NCI-H146 treated with DMSO at 0.1 percent for 48 hours (cell line): ENCODE data around the gene FARP1.

Source experiments
- DNase-seq: peaks from one replicate; lab custom pipeline; 2025; ENCODE audit not compliant: unreplicated experiment; lab: John Stamatoyannopoulos, UW

The FARP1 gene

DNA sequence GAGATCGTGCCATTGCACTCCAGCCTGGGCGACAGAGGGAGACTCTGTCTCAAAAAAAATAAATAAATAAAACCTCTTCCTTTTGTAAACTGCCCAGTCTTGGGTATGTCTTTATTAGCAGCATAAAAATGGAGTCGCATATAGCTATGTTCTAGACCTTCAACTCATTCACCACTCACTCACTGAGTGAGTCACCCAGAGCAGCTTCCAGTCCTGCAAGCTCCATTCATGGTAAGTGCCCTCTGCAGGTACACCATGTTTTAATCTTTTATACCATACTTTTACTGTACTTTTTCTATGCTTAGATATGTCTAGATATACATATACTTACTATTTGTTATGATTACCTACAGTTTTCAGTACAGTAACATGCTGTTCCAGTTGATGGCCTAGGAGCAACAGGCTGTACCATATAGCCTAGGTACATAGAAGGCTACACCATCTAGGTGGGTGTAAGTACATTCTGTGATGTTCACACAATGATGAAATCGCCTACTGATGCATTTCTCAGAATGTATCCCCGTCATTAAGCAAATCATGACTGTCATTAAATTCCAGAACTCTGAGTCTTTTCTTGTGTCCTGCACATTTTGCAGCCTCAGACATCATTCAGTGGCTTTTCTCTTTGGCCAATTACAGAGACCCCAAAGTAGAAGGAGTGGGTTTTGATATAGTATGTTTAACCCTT lies 13.7 kb upstream of the FARP1 start:
- no peak for DNase-seq

DNA sequence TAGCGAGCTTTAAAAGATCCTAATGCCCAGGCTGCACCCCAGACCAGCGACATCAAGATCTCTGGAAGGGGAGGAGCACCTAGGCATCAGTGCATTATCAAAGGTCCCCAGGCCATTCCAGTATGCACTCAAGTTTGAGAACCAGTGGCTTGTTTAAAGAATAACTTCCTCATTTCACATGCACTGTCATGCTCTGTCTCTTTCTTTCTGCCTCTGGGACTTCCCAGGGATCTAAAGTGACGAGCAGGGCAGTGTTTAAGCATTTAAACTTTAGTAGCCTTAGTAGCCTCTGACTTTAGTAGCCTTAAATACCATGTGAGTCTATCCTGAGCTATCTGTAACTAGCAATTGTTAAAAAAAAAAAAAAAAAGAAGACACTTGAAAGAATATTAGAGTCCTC lies 8.9 kb upstream of the FARP1 start:
- DNase-seq = no peak

DNA sequence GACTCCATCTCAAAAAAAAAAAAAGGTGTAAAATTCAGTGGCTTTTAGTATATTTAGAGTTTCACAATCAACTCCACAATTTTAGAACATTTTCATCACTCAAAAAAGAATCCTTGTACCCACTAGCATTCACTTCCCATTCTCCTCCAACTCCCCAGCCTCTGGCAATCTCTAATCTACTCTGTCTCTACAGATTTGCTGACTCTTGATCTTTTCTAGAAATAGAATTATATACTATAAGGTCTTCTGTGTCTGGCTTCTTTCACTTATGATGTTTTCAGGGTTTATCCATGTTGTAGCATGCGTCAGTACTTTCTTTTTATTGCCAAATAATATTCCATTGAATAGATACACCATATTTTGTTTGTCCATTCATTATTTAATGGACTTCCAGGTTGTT lies 8.0 kb upstream of the FARP1 start:
- DNase-seq = no peak

DNA sequence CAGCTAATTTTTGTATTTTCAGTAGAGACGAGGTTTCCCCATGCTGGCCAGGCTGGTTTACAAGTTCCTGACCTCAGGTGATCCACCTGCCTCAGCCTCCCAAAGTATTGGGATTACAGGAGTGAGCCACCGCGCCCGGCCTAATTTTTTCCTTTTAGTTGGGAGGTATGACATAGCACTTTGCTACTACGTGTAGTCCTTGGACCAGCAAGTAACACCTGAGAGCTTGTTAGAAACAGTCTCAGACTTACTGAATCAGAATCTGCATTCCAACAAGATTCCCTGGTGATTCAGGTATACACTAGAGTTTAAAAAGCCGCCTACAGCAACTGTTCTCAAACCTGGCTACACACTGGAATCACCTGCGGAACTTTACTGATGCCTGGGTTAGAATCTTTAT lies 1.8 kb upstream of the FARP1 start:
- DNase-seq = no peak

DNA sequence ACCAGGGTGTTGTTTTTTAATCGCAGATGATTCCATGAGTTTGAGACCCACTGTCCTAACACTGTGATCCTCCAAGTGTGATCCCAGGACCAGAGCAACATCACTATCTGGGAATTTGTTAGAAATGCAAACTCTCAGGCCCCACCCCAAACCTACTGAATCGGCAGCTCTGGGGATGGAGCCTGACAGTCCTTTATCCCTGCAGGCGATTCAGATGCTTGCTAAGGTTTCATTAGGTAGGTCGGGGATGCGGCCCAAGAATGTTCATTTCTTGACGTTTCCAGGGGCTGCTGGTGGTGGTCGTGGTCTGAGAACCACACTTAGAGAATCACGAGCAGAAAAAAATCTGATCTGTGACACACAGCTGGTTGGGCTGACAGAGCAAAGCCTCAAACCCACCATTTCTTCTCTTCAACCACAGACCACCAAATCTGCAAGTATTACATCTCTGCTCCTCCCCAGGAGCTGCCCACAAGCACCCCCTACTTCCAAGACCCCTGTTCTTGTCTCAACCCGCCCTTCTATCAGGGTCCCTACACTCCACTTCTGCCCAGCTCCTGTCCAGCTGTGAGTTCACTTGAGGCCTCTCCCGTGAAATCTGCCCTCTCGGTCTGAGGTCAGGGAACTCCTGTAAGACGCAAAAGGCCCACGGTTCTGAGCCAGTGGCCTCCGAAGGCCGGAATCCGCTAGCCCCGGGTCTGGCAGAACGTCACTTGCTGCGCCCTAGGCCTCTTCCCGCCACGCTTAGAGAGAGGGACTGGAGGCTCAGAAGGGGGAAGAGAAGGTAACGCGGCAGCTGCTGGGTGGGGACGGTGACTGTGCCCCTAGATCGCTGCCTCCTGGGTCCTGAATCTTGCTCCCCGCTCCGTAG lies 1.1 kb upstream of the FARP1 start:
- DNase-seq = peak; percentile 64

DNA sequence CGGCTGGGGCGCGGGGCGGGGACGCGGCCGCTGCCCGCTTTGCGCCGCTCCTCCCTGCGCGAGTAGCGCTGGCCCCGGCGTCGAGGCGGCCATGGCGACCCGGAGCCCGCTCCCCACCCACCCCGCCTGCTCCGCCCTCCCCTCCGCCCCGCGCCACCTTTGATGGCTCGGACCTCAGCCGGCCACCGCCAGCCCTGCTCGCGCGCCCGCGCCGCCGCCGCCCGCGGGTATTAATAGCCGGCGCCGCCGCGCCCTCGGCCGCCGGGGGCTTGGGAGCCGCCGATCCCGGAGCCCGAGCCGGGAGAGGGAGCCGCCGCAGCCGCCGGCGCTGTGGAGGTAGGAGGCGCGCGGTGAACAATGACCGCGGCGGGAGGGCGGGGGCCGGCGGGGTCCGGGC lies 261 bp downstream of the FARP1 start:
- no peak for DNase-seq

DNA sequence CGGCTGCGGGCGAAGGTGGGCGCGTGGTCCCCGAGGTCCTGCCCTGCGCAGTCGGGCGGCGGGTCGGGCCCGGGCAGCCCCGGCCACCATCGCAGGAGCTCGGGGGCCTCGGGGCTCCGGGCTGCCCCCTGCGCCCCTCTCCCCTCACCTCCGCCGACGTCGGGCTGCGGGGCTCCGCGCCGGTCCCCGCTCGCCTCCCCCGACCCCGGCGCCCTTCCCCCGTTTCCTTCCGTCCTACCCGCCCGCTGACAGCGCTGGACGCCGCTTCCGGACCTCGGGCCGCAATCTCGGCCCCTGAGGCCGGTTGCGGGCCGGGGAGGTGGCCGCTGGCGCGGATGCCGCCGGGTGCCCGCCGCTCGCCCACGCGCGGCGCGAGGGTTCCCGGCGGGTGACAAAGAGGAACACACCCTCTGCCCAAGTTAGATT lies 720 bp downstream of the FARP1 start:
- DNase-seq = no peak

DNA sequence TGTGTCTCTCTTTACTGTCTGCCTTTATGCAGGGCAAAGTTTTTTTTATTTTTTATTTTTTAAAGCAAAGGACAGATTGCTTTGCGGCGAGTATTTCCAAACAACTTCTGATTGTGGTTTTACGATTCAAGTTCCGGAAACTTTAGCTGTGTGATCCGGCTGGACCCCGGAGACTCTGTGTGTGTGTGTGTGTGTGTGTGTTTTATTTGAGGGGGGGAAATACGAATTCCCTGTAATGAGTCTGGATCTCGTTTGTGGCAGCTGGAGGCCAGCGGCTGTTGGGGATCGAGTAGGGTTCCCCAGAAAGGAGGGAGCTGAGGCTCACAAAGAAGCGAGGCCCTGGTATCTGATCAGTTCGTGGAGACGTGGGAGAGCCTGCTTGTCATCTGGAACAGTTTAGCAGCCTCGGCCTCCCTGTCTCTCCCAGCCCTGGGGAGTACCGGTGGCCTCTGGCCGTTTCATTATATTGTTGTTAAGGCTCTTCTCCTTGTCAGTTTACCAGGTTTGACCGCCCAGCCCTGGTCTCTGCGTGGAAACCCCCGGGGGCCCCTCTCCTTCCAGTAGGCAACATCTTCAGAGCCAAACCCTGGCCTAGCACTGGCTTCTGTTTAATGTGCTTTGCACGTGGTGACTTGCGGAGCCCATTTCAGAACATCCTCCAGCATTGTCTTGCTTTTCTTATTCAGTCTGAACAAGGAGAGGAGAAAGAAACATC lies 1.3 kb downstream of the FARP1 start:
- DNase-seq = peak; percentile 12

DNA sequence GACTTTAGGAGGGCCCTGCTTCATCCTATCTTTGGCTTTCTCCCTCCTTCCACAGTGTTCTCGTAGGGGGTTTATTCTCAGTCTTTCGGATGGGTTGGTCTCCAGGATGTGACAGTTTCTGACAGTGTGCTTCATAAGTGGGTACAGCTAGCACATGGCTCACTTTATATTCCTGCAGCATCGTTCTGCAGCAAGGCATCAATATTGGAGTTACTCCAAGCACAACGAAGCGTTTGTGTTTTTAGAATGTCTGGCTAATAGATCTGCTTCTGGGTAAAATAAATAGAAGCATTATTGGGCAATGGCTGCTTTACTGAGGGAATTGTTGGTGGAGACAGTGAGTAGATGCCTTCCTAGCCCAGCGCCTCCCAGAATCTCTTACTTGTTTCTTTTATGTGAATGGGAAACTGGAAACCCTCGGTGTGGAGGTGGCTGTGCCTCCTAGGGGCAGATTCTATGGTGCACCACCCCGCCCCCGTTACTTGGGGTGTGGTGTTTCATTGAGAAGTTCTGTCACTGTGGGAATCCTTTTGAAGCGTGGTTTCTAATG lies 2.0 kb downstream of the FARP1 start:
- DNase-seq = peak; percentile 32

DNA sequence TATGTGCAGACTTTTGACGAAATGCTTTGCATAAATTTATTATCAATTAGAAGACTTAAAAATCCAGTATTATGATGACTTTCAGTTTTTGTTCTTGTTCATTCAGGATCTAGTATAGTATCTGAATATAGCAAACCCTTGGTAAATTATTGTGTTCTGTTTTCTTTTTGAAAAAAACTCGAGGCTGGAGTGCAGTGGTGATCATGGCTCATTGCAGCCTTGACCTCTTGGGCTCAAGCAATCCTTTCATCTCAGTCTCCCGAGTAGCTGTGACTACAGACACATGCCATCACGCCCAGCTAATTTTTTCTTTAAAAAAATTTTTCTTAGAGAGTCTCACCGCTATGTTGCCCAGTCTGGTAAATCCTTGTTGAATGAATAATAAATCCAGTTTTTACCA lies 4.6 kb downstream of the FARP1 start:
- no peak for DNase-seq

DNA sequence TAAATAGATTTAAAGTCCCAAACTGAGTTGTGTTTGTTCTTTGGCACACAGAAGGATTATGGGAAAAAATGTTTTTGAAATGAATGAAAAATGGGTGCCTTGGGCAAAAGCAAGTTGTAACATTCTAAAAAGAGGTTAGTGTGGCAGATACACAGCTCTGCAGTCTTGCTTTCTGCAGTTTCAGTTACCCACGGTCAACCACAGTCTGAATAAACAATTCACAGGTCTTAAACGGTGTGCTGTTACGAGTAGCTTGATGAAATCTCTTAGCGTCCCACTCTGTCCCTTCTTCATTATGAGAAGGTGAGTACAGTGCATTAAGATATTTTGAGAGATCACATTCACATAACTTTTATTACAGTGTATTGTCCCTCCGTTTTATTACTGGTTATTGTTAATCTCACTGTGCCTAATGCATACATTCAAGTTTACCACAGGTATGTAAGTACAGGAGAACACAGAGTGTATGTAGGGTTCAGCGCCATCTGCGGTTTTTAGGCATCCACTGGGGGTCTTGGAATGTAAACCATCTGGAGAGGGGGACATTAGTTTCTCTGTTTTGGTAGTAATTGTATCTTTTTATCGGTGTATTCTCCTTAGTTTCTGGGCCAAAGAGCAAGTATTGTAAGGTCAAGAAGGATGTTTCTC lies 8.1 kb downstream of the FARP1 start:
- no peak for DNase-seq

DNA sequence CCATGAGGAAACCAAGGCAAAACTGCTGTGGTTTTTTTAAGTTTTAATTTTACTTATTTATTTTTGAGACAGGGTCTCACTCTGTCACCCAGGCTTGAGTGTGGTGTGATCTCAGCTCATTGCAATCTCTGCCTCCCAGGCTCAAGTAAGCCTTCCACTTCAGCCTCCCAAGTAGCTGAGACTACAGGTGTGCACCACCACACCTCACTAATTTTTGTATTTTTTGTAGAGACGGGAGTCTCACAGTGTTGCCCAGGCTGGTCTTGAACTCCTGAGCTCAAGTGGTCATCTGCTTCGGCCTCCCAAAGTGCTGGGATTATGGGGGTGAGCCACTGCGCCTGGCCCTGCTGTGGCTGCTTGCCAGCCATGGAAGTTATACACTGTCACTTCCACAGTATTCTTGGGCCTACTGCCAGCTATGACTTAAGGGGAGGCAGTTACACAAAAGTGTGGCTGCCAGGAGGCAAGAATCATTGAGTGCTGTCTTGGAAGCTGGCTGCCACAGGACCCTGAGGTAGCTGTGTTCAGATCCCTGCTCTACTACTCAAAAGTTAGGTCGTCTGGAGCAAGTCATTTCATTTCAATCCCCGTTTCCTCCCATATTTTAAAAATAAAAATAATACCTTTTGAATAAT lies 12.7 kb downstream of the FARP1 start:
- DNase-seq = no peak

DNA sequence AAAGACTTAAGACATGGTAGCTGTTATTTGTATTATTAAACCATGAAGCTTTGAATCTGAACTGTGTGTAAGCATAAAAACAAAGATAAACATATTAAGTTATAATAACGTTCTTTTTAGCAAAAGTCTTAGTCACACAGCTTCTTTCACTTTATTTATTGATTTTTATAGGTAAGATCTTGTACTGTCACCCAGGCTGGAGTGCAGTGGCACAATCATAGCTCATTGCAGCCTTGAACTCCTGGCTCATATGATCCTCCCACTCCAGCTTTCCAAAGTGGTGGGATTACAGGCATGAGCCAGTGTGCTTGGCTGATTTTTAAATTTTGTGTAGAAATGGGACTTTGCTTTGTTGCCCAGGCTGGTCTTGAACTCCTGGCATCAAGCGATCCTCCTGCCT lies 13.4 kb downstream of the FARP1 start:
- no peak for DNase-seq

DNA sequence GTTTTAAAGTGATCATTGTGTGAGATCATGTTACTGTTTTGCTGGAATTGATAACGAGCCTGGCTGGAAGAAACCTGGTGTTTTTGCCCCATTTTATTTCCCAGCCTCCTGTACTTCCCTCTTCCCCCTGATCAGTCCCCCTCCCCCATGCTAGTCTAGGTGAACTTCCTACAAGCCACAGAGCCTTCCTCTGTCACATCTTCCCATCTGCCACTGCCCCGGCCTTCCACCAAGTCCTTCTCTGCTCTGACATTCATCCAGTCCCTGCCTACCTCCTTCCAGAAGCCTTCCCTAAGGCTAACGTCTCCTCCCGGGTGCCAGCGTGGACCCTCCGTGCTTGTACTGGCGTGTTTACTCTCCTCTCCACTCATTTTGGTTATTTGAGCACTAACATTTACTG lies 14.3 kb downstream of the FARP1 start:
- DNase-seq = no peak

DNA sequence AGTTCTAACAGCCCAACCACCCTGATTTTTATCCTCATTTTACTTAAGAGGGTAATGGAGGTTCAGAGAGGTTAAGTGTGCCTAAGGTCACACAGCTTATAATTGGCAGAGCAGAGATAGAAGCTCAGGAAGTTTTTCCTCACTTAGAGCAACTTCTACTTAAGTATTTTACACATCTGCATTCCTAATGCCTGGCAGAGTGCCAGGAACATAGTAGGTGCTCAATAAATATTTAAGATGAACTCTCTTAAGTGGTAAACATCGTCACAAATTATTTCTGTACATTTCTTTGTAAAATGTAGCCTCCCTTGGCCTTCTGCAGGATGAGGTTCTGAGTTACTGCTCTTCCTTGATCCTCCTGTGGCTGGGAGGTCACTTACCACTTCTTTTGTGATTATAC lies 14.7 kb downstream of the FARP1 start:
- DNase-seq = no peak

DNA sequence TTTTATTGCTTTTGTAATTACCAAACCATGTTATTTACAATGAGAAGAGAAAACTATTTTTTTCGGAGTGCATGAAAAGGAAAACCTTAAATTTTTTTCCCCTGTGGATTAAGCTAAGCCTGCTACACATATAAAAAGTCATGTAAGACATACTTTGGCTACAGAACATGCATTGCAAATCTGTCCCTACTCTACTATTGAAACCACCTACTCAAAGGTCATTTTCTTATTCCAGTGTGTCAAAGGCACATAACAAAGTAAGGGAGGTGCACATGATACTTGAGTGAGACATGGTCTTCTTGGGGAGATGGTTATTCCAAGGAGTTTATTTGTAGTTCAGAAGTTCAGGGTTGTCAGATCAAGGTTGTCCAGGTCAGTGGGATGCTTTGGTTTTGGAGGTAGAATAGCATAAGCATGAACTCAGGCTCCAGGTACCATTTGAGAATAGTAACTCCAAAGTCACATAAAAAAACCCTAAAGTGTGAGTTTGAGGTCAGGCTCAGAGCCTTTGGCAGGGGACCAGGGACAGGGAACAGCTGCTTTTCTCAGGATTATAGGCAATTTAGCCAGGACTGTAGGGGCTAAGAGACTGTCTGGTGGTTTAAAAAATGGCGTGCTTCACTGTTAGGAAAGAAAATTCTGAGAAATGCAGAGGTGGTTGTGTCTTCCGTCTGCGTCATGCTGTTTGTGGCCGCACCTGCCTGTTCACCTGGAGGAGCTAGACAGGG lies 15.4 kb downstream of the FARP1 start:
- DNase-seq = no peak

DNA sequence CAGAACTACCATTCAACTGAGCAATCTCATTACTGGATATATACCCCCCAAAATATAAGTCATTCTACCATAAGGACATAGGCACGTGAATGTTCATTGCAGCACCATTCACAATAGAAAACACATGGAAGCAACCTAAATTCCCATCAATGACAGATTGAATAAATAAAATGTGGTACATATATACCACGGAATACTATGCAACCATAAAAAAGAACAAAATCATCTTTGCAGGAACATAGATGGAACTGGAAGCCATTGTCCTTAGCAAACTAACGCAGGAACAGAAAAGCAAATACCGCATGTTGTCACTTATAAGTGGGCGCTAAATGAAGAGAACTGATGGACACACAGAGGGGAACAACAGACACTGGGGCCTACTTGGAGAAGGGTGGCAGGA lies 20.0 kb downstream of the FARP1 start:
- DNase-seq = no peak

DNA sequence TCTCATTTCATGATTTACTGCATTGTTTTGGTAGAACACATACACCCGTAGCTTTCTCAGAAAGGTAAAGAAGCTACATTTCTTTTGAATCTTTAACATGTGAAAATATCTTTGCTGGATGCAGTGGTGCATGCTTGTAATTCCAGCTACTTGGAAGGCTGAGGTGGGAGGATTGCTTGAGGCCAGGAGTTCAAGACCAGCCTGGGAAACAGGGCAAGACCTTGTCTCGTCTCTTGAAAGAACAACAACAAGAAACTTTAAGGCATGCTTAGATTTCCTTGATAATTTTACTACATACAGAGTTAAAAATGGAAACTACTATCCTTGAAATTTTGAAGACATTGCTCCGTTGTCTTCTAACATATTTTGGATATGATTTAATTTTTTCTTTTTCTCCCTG lies 26.4 kb downstream of the FARP1 start:
- no peak for DNase-seq

DNA sequence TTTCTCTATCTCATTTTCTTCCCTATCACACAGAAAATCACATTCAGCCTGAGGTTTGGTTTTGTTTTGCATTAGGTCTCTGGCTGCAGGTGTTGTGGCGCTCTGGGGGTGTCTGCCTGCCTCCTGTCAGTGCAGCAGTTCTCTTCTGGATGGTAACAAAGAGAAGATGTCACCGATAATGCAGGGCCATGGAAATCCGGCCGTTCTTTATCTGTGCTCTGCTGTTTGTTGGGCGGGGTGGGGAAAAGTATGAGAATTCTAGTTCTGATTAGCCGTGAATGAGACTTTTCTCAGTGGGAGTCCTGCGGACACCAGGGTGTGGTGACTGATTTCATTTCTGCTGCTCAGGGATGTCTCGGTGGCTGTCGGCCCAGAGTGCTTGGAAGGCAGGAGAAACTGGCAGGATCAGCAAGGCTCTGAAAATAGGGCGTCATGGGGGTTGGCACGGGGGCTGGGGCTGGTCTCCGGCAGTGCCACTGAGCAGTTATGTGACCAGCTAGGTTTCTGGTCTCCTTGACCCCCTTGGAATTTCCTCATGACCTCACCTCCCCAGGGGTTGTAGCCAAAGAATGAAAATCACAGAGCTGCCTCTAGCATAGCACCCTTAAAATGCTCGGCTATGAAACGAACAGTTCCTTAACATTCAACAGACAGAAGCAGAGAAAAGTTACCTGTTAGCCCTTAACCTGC lies 29.2 kb downstream of the FARP1 start:
- peak; percentile 25 for DNase-seq
